CD4-positive, alpha-beta T cell treated with Interleukin-15 for 1 hour (primary cell): Measurements from ENCODE around the gene SPOCK3.
"Not testable (repeated sequence)": the region's sequence is repeated elsewhere in the genome, so short reads cannot be mapped to it uniquely, and the experiment has no call there.

Experiments used
- DNase-seq: peaks from one replicate; pipeline ENCODE4 v3.0.0-alpha.2; 2020

Gene SPOCK3

DNA sequence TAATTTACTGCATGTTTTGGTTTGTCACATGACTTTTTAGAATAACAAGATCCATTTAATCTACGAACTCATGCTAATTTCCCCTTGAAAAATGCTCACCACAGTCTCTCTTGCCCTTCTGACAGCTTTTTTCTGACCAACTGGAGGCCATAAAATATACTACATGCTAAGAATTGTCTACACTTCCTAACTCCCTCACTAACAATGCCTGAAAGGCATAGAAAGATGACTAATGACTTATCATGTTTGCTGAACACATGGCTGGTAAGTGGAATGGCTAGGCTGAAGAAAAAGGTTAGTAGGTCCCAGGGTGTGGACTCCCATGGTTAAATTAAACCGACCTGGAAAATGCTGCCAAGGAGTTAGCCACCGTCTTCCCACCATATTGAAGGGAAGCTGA lies 309.9 kb downstream of the SPOCK3 start:
- DNase-seq: no peak

DNA sequence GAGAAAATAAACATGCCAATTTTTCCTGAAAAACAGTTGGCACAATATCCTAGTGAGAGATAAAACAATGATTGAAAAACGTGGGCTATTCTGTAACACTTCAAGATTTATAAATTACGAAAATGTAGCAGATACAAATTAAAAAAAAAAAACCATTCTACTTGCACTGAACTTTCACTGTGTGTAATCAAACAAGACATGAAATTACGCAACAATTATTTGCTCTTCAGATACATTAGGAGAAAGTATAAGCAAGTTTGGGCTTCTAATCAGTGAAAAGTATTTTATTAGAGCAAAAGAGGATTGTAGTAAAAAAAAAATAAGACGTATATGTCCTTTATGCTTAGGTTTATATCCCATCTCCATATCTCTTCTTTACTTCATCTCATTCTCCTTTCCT lies 320.4 kb downstream of the SPOCK3 start:
- no peak for DNase-seq

DNA sequence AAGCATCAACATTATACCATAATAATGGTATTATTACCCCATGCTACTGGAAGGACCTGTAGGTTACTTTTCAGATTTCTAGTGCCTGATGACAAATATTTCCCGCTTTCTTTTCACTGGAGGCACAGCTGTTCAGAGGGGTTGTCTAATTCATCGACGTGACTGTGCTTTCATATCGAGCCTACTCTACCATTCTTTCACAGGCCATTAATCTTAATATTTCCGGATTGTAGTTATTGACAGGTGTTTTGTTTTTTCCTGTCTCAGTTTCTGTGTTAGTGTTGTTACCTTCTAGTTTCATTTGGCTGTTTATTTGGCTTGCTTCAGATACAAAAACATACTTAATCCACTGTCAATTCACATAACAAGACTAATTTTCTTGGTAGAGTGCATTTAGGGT lies 330.9 kb downstream of the SPOCK3 start:
- DNase-seq: no peak

DNA sequence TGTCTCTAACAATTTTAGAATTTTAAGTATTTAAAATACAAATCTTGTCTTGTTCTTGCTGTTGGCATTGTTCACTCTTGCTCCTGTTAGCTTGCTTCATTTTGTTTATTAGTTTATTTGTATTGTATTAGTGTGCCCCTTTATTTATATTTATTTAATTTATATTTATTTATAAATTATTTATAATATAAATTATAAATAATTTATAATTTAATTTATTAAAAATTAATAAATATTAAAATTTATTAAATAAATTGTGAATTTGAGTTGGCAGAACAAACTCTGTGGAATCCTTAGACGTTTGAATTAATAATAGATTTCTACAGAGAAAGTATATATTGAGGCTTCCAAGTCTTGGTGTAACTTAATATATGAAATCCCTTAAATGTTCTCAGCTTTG lies 331.4 kb downstream of the SPOCK3 start:
- DNase-seq: no peak

DNA sequence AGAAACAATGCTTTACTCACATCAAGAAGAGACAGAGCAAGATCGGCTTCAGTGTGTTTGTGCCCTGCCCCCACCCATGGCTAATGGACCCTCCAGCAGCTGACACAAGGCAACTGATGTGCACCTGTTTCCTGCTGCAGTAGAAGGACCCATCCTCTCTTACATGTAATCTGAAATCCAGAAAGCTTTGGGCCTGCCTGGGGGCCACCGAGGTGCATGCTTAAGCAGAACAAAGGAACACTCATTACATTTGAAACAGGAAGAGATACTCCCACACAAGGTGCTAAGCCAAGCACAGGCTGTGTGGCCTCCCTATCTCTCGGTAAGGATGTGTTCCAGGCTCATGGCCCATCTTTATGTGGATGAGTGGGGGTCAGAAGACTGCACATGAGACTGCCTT lies 338.0 kb downstream of the SPOCK3 start:
- DNase-seq: no peak

DNA sequence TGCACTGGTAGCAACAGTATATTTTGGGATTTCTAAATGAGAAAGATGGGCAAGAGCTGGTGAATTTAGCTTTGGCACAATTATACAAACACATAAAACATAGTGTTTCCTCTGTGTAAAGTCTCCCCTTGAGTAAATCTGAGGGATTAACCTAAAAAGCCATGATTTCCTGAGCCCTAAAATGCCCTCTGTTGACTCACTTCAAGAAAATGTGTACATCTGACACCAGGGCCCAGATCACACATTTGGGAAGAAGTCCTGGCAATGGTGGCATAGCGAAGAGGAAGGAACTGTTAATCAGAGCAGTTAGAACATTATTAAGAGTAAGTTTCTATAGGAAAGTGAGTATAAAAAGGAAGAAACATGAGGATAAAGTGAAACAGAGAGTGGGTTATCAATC lies 338.5 kb downstream of the SPOCK3 start:
- DNase-seq: no peak

DNA sequence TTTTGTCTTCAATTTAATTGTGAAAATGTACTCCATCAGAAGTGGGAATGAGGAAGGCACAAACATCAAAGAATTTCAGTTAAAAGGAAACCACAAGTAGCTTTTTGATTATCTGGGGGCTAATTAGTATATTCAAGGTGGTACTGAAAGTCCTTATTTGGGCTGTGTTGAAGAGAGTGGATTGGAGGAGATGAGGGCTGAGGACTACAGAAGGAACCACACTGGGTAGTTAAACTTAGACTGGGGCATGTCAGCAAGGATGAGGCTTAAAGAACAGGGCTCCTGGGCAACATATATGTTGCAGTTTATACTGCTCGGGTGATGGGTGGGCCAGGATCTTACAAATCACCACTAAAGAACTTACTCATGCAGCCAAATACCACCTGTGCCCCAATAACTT lies 346.8 kb downstream of the SPOCK3 start:
- no peak for DNase-seq

DNA sequence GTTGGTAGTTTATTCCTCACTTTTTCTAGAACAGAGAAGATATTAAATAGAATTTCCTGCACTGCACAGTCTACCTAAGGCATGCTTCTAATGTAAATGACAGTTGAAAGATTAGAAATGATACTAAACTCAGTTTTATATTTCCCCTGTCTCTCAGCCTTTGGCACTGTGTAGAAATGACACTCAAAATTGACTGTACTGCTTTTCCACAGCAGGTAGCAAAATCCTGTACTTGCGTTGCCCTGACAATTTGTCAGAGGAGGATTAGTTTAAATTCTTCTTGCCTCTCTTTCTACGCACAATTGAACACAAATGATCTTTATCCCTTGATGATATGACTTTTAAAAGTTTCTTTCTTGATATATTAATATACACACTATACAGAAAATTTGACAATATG lies 347.6 kb downstream of the SPOCK3 start:
- DNase-seq: no peak

DNA sequence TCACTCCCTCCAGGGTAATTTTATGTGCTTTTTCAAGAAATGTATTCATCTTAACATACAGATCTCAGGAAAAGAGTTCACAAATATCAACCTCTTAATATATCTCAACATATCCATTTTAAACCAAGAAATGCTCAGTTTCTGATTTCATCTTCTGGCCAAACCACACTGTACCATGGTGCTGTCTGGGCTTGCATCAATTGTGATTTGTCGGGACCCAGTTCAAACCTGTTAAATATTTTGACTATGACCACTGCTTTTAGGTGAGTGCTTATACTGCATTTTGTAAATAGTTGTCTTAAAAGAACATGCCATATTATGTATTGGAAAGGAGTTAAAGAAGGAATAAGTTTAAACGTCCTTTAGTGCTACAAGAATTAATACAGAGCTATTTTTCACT lies 352.1 kb downstream of the SPOCK3 start:
- DNase-seq: no peak

DNA sequence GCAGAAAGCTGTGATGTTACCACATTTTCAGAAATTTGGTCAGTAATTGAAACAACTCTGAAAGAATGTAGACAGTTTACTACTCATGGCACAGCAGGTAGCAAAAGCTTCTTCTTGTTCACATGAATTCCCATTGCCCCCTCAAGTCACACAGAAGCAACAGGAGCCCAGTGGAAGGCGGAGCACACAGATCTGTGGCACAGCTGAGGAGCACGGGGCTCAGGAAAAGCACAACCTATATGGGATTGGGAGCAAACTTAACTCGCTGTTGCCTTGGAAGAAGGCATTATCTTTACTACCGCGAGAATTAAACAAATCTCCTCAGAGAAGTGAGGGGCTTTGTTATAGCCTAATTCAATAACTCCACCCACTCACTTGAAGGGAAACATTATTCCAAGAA lies 358.5 kb downstream of the SPOCK3 start:
- no peak for DNase-seq

DNA sequence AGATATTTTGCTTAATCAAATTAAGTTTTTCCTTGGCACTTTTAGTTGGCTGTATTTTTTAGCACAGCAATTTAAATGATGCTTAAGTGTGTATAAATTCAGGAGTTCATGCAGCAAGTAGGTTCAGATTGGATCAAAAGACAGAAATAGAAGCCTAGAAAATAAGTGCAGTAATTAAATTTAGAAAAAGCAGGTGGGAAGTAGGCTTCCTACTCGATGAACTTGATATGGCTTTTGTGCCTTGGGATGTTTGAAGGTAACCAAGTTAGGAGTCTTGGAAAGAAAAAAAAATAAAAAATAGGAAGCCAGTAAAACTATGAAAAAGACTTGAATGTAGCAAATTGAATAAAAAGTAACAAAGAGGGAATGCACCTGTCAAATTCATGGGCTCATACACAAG lies 372.3 kb downstream of the SPOCK3 start:
- DNase-seq: no peak

DNA sequence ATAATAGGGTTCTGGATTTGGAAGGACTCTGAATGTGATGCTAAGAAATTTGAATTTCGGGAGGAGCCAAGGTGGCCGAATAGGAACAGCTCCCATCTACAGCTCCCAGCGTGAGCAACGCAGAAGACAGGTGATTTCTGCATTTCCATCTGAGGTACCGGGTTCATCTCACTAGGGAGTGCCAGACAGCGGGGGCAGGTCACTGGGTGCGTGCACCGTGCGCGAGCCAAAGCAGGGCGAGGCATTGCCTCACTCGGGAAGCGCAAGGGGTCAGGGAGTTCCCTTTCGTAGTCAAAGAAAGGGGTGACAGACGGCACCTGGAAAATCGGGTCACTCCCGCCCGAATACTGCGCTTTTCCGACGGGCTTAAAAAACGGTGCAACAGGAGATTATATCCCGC lies 383.9 kb downstream of the SPOCK3 start:
- not testable (repeated sequence) for DNase-seq

DNA sequence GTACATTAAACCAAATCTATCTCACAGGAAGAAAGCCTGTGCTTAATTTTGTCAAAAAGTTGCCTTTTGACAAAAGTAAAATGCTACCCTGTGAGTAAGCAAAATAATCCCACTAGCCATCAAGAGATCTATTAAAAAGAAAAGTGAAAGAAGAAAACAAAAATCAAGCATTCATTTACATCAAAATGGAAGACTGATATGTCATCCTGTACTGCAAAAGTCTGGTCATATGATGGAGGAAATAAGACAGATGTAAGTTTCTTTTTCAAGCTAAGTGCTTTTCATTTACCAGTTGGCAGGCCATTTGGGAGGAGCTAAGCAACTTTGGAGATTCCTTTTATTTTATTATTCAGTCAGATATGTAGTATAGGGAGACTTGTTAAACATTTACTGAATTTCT lies 387.4 kb downstream of the SPOCK3 start:
- no peak for DNase-seq

DNA sequence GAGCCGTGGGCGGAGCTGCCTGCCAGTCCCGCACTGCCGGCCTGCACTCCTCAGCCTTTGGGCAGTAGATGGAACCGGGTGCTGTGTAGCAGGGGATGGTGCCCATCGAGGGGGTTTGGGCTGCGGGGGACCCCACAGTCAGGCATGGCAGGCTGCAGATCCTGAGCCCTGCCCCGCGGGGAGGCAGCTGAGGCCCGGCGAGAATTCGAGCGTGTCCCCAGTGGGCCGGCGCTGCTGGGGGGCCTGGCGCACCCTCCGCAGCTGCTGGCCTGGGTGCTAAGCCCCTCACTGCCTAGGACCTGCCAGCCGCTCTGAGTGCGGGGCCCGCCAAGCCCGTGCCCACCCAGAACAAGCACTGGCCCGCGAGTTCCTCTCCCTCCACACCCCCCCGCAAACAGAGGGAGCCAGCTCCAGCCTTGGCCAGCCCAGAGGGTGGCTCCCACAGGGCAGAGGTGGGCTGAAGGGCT lies 391.5 kb downstream of the SPOCK3 start:
- DNase-seq: no peak

DNA sequence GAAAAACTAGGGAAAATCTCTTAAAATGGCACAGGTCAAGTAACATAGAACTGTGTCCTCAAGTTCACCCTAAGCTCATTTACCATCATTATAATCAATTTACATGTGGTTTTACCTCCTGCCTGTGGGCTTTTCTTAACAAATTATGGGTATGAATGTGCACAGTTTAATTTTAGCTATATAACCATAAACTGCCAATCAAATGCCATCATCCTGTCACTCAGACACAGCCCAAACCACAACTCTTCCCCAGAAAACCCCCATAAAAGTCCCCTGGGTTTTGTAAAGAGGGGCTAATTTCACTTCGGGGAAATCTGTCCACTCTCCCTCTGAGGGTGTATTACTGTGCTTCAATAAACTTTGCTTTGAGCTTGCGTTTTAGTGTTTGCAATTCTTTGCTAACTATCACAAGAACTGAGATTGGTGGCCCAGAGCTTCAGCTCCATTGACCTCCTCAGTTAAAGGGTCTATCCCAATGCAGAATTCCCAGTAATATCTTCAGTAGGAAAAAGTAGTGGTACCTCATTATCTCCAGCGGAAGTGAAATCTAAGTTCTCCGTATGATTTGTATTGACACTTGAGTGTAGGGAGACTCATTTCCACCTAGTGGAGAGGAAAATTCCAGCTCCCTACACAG lies 394.6 kb downstream of the SPOCK3 start:
- no peak for DNase-seq

DNA sequence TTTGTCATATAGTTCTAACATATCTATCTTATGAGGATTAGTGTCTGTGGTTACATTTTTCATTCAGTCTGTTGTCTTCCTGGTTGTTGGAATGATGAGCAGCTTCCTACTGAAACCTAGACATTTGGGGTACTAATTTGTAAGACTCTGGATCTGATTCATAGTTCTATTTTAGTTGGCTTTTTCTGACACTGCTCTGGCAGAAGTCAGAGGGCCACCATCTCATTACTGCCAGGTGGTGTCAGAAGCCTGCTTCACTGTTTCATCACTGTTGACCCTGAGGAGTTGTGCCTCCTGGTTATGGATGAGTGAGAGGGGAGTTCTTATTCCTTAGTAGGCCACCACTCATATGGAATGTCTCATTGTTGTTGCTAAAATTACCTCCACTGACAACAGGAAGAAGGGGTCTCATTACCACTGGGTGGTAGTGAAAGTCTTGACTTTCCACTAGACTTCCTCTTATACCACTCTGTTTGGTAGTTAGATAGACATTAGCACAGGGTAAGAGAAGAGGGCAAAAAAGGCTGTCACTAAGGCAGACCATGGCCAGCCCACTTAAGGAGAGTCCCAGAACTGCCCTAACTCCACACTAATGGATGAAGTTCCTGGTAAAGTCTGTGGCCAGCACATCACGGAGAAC lies 395.2 kb downstream of the SPOCK3 start:
- DNase-seq: no peak

DNA sequence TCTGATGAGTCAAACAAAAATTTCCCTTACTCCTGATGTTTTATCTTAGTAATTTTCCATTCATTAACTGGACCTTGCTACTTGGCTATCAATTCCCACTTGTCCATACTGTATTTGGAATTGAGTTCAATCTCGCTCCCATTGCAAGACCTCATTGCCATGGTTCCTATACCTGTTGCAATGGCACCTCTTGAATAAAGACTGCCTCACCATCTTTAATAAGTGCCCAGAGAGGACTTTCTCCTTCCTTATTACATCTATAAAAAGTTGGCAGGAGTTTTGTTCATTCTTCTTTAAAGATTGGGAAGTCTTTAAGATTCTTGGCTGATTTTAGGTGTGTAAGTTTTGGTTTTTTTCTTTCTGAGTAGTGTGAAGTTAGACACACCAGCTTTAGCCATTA lies 397.4 kb downstream of the SPOCK3 start:
- no peak for DNase-seq

DNA sequence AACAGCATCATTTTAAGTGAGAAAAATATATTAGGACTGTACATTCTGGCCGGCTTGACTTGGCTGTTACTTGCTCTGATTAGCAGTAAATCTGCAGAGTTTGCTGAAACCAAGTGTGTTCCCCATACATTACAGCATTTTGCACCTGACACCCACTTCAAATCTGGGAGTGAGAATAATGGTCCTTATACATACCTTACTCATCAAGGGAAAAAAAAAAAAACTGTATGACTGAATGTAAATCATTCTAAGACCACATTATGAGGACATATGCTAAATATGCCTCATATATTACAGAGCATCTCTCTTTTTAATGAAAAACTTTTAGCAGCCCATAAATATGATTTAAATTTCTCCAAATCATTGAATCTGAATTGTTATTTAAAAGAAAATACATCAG lies 406.7 kb downstream of the SPOCK3 start:
- DNase-seq: no peak

DNA sequence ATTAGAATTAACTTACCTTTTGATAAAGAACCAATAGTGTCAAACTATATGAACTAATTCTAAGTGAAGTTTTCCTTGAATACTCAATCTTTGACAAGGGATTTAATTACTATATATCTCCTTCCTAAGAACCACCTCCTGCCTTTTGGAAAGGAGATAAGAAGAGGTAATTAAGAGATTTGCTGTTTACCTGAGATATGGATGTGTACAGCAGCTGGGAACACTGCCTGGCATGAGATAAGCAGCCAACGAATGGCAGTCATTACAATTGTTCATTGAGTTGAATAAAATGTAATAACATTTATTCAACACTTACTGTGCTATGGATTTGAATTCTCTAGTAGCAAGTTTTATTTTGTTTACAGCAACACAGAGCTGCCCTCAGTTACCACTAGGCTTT lies 407.1 kb downstream of the SPOCK3 start:
- DNase-seq: no peak

DNA sequence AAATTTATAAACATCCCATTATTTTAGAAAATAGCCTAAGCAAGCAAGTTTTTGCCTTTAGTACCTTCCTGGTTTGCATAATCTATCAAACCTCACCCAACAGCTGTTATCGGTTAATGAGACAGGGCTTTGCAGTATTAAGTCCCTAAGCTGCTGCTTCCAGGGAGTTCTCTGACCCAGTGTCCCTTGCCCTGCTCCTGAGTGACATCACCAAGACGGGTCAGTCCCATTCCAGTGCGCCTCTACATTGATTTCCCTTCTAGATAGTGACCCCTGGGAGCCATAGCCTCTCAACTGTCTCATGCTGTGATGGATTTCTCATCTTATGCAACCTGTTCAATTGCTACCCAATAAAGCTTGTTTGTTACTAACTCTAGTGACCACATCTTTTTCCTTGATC lies 410.4 kb downstream of the SPOCK3 start:
- DNase-seq: no peak

DNA sequence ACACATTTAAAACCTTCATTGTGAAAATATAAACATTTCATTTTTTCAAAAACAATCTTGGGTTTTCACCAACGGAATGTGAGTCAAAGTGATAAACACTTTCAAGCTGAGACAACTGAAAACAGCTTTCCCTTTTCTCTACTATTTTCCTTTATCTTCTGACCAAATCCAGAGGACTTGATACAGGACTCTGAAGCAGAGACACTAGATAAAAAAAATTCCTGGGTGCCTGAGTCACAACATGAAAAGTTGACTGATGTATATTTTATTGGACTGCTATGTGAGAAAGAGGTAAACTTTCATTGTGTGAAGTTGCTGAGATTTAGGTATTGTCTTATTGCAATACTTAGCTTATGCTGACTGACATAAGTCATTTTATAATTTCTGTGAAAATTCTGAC lies 411.2 kb downstream of the SPOCK3 start:
- no peak for DNase-seq

DNA sequence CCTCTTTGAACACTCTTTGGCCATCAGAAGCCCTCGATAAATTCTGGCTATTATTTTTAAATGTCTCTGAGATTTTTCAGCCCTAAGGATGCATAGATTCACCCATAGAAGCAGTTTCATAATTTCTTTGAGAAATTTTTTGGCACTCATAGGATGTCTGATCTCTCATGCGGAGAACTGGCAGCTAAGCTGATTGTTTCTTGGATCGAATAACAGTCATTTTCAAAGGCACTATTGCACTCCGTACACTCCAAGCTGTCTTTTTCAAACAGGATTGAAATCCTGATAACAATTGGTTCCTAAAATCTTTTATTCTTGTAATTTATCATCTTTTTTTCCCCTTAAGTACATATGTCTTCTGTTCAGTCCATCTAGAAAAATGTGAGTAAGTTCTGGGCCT lies 411.9 kb downstream of the SPOCK3 start:
- DNase-seq: no peak

DNA sequence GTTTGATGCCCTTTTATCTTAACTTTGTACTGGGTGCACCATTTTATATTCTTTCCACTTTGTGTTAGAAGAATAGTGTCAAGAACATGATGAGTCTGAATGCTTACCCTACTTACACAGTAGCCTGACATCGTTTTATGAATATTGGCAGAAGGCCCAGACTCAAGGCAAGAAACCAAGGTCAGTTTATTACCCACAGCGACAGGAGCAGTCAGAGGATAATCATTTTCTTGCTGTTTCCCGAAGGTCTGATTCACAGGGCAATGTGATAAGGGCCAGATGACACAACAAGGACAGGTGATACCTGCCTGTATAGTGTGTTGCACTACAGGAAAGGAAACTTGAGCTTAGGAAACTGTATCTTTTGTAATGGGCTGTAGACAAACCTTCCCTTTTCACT lies 417.4 kb downstream of the SPOCK3 start:
- no peak for DNase-seq

DNA sequence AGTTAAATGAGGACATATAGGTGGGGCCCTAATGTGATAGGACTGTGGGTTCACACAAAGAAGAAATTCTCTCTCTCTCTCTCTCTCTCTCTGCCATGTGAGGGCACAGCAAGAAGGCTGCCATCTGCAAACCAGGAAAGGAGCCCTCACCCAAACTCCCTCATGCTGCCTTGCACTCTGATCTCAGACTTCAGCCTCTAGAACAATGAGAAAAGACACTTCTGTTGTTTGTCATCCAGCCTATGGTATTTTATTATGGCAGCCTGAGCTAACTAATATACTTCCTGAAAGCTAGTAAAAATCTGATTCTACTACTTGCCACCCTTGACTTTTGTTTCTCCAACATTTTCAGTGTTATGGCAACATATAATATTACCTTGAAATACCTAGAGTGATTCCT lies 425.9 kb downstream of the SPOCK3 start:
- no peak for DNase-seq

DNA sequence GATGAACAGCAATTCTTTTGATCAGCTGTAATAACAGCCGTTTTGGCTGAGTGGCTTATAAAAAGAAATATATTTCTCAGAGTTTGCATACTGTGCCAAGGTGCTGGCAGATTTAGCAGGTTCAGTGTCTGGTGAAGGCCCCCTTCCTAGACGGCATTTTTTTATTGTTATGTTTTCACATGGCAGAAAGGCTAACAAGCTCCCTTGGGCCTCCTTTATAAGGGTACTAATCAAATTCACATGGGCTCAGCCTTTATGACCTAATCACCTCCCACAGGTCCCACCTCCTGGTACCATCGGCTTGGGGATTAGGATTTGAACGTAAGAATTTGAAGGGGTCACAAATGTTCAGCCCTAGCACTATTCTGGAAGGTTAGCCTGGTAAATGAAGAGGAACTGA lies 431.9 kb downstream of the SPOCK3 start:
- DNase-seq: no peak
